ENCODE measurements around the gene LAMTOR3.

GRCh38 chr4:99860521-99860920, 33.7 kb downstream of the LAMTOR3 start:
- TF ChIP-seq SP1 (IDR thresholded peaks at IDR 0.05) (no peak), RAD21 (IDR thresholded peaks at IDR 0.05) (no peak), CTCF (IDR thresholded peaks at IDR 0.05; ENCODE audit: low read depth, low read length, missing input control) (no peak), RXRA (IDR thresholded peaks at IDR 0.05) (no peak), HNF4A (conservative IDR thresholded peaks at IDR 0.05) (no peak), REST (IDR thresholded peaks at IDR 0.05) (no peak), TAF1 (conservative IDR thresholded peaks at IDR 0.05) (no peak), FOXA2 (IDR thresholded peaks at IDR 0.05) (no peak), MAX (IDR thresholded peaks at IDR 0.05) (no peak), ZBTB33 (IDR thresholded peaks at IDR 0.05) (no peak), EGR1 (IDR thresholded peaks at IDR 0.05; ENCODE audit: low read depth in 2 of 2) (no peak), HNF4G (IDR thresholded peaks at IDR 0.05) (no peak), YY1 (IDR thresholded peaks at IDR 0.05) (no peak)

Measured in liver (tissue), 3 donors.